HepG2 (cell line): Measurements from ENCODE around the gene PFKFB4. TPM values are rescaled to one million over a fixed set of nuclear protein-coding genes. Genes with fewer than 3 reads are reported as not detected.

Experiments used
- AHR ChIP-seq: IDR thresholded peaks from 2 replicates; pipeline ENCODE4 v1.6.1; 2018; ENCODE audit warnings: missing genetic modification reagents, missing compliant biosample characterization
- FOXC1 ChIP-seq: sonication (generic); formaldehyde crosslinking; IDR thresholded peaks from 2 replicates; pipeline ENCODE4 v1.8.0; 2022; ENCODE audit warnings: mild to moderate bottlenecking, missing genetic modification reagents, borderline replicate concordance
- FOXJ3 ChIP-seq: sonication (generic); formaldehyde crosslinking; IDR thresholded peaks from 2 replicates; pipeline ENCODE4 v1.4.0; 2020; ENCODE audit warnings: missing genetic modification reagents, mild to moderate bottlenecking, borderline replicate concordance
- JUNB ChIP-seq: sonication (generic); formaldehyde crosslinking; IDR thresholded peaks from 2 replicates; pipeline ENCODE4 v1.8.0; 2022; ENCODE audit warnings: missing genetic modification reagents, mild to moderate bottlenecking, borderline replicate concordance
- KIAA2018 ChIP-seq: sonication (generic); formaldehyde crosslinking; IDR thresholded peaks from 2 replicates; pipeline ENCODE4 v1.5.0; 2020; ENCODE audit warnings: mild to moderate bottlenecking, missing genetic modification reagents, borderline replicate concordance
- MED1 ChIP-seq: sonication (generic); formaldehyde crosslinking; IDR thresholded peaks from 2 replicates; pipeline ENCODE4 v1.4.0; 2020; ENCODE audit warnings: missing genetic modification reagents
- NFRKB ChIP-seq: fragments of 450-650 bp; IDR thresholded peaks from 2 replicates; pipeline ENCODE4 v1.6.1; 2017
- RAD51 ChIP-seq: fragments of 450-650 bp; IDR thresholded peaks from 2 replicates; pipeline ENCODE4 v1.6.1; 2016; ENCODE audit warnings: borderline replicate concordance
- RFXAP ChIP-seq: sonication (generic); formaldehyde crosslinking; IDR thresholded peaks from 2 replicates; pipeline ENCODE4 v1.4.0; 2020; ENCODE audit warnings: missing genetic modification reagents, borderline replicate concordance
- ZBTB4 ChIP-seq: sonication (generic); formaldehyde crosslinking; IDR thresholded peaks from 2 replicates; pipeline ENCODE4 v1.4.0; 2020; ENCODE audit warnings: missing genetic modification reagents, mild to moderate bottlenecking, borderline replicate concordance
- ZEB1 ChIP-seq: IDR thresholded peaks from 2 replicates; pipeline ENCODE4 v1.6.1; 2012; ENCODE audit warnings: mild to moderate bottlenecking, low read depth, inconsistent platforms; ENCODE audit not compliant: insufficient replicate concordance
- ZFP1 ChIP-seq: IDR thresholded peaks from 2 replicates; pipeline ENCODE4 v1.6.1; 2016
- ZNF207 ChIP-seq: fragments of 450-650 bp; IDR thresholded peaks from 2 replicates; pipeline ENCODE4 v1.6.1; 2016; ENCODE audit warnings: antibody characterized with exemption, borderline replicate concordance
- ZNF234 ChIP-seq: sonication (generic); formaldehyde crosslinking; conservative IDR thresholded peaks from 2 replicates; pipeline ENCODE4 v1.5.1; 2020; ENCODE audit warnings: mild to moderate bottlenecking, missing genetic modification reagents
- ZNF253 ChIP-seq: sonication (generic); formaldehyde crosslinking; IDR thresholded peaks from 2 replicates; pipeline ENCODE4 v1.8.0; 2022; ENCODE audit warnings: mild to moderate bottlenecking, missing genetic modification reagents, borderline replicate concordance
- polyA plus RNA-seq, 8 experiments: library from polyadenylated mRNA; depleted of rRNA in 3 of 8; stranded (reverse) in 7 of 8; unstranded in 1 of 8; fragments of >200 nt; fragmentation: Illumina TruSeq in 4 of 8; extraction: Trizol in 4 of 8; gene quantifications; 2 replicates each; pipeline versions ENCODE4 v1.2.1 to v1.2.3, GENCODE V29; 2011 to 2016; ENCODE audit warnings: low read depth in 4 of 8, missing spikeins in 1 of 8, mixed read lengths in 1 of 8; ENCODE audit not compliant: insufficient read depth in 1 of 8
- total RNA-seq, 5 experiments: library from RNA; depleted of rRNA; stranded (reverse); fragments of >200 nt; fragmentation: Illumina TruSeq; extraction: Trizol; gene quantifications; 2 replicates each; pipeline ENCODE4 v1.2.3, GENCODE V29; 2016; ENCODE audit warnings: low read depth in 1 of 5
- TF ChIP-seq, protein P1 (sequence below): sonication (generic); formaldehyde crosslinking; IDR thresholded peaks from 2 replicates; pipeline ENCODE4 v1.4.0; 2020; ENCODE audit warnings: missing genetic modification reagents, borderline replicate concordance

The PFKFB4 gene
- total and polyA plus RNA-seq, 2 of the 13 experiments (the other 11 are each of a cell fraction or from before 2014, with no cell fraction given) = 7.1 to 103 TPM

DNA sequence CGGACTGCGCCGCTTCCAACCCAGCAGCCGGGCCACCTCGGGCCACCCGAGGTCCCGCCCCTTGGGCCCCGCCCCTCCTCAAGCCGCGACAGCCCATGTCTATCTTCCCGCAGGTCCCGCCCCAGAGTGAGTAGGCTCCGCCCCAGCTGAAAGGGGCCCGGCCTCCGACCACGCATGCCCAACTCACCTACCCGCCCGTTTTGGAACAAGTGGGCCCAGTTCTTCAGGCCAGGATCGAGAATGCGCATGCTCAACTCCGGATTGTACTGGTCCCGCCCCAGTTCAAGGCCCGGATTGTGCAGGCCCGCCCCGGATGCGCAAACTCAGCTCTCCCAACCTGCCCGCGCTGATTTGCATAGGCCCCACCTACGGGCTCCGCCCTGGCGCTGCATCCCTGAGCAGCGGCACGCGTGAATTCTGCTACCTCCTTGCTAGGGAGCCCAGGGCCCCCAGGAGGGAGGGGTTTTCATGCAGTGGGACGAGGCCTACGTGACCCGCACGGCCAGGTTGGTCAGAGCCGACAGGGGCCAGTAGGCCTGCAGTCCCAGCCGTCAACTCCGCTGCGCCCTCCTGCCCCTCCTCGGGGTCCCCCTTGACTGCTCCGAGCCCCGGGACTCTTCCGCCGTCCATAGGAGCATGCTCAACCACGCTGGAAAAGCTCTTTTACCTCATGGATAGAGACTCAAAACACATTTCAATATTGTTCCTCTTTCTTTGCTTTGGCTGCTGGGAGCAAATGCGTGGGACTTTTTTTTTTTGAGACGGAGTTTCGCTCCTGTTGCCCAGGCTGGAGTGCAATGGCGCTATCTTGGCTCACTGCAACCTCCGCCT lies at the start of gene PFKFB4 (continued):
- no peak for TF ChIP-seq KIAA2018 (CRISPR knock-in tag)
- peak; percentile 35; the same call in 1 of the 2 replicates for TF ChIP-seq FOXJ3
- TF ChIP-seq FOXC1 (CRISPR knock-in tag) = peak; percentile 70; the same call in 1 of the 2 replicates
- no peak for TF ChIP-seq ZNF234 (CRISPR knock-in tag)
- peak; percentile 26 for TF ChIP-seq ZEB1
- no peak for TF ChIP-seq RAD51
- TF ChIP-seq ZNF207 = no peak
- no peak for TF ChIP-seq AHR (CRISPR knock-in tag)
- TF ChIP-seq RFXAP = peak; percentile 75; the same call in 1 of the 2 replicates
- TF ChIP-seq MED1 (CRISPR knock-in tag) = peak; percentile 97
- peak; percentile 39; the same call in 1 of the 2 replicates for TF ChIP-seq ZBTB4 (CRISPR knock-in tag)
- TF ChIP-seq ZFP1 = peak; percentile 24; the same call in 1 of the 2 replicates
- TF ChIP-seq JUNB (CRISPR knock-in tag) = no peak
- TF ChIP-seq, protein P1, sequence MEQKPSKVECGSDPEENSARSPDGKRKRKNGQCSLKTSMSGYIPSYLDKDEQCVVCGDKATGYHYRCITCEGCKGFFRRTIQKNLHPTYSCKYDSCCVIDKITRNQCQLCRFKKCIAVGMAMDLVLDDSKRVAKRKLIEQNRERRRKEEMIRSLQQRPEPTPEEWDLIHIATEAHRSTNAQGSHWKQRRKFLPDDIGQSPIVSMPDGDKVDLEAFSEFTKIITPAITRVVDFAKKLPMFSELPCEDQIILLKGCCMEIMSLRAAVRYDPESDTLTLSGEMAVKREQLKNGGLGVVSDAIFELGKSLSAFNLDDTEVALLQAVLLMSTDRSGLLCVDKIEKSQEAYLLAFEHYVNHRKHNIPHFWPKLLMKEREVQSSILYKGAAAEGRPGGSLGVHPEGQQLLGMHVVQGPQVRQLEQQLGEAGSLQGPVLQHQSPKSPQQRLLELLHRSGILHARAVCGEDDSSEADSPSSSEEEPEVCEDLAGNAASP (CRISPR knock-in tag) = peak; percentile 48; the same call in 1 of the 2 replicates
- TF ChIP-seq NFRKB = no peak
- TF ChIP-seq ZNF253 = no peak
